HL-60 (cell line): Measurements from ENCODE around the gene FFAR1.

ENCODE experiments used
- DNase-seq, 2 experiments: peaks; one replicate each; pipeline ENCODE4 v3.0.0-alpha.2; 2010 to 2020; ENCODE audit warnings: low read depth in 1 of 2, low spot score in 1 of 2
- H3K27ac ChIP-seq: fragments of 250-450 bp; sonication (Bioruptor Pico); replicated peaks from 2 replicates; pipeline ENCODE4 v1.5.1; 2020; ENCODE audit warnings: mild to moderate bottlenecking, moderate library complexity
- H3K27me3 ChIP-seq: fragments of 250-450 bp; sonication (Bioruptor Pico); 2 replicates; pipeline ENCODE4 v1.5.1; 2021; ENCODE audit warnings: mild to moderate bottlenecking, moderate library complexity; ENCODE audit not compliant: insufficient read depth, poor library complexity, severe bottlenecking
- H3K4me3 ChIP-seq: replicated peaks from 2 replicates; pipeline ENCODE4 v1.5.1; 2011; ENCODE audit warnings: mild to moderate bottlenecking, control low read depth, low read length; ENCODE audit not compliant: insufficient read depth
- CTCF ChIP-seq: IDR thresholded peaks from one replicate; pipeline ENCODE4 v1.5.1; 2011; ENCODE audit warnings: low read length, control low read depth, inconsistent platforms; ENCODE audit not compliant: insufficient read depth
- GABPA ChIP-seq: IDR thresholded peaks from 2 replicates; pipeline ENCODE4 v1.6.1; 2012; ENCODE audit warnings: low read depth
- POLR2AphosphoS5 ChIP-seq: IDR thresholded peaks from 2 replicates; pipeline ENCODE4 v1.6.1; 2012; ENCODE audit warnings: low read depth
- REST ChIP-seq: IDR thresholded peaks from 2 replicates; pipeline ENCODE4 v1.6.1; 2012; ENCODE audit warnings: low read depth; ENCODE audit not compliant: insufficient replicate concordance
- SPI1 ChIP-seq: IDR thresholded peaks from 2 replicates; pipeline ENCODE4 v1.6.1; 2012; ENCODE audit warnings: low read depth, mild to moderate bottlenecking, borderline replicate concordance

The FFAR1 gene

GRCh38 chr19:35302446-35302845 is 45.3 kb upstream of the FFAR1 start:
- TF ChIP-seq SPI1 (no peak), REST (no peak), POLR2AphosphoS5 (no peak), CTCF (no peak), GABPA (no peak)
- H3K27me3 ChIP-seq = no peaks in the 10 kb centered on the region
- H3K4me3 ChIP-seq = no peak overlapping the region
- H3K27ac ChIP-seq = no peak overlapping the region
- DNase-seq = no peak

- Histone ChIP-seq H3K4me3 (no peak overlapping the region), H3K27me3 (no peaks in the 10 kb centered on the region), H3K27ac (no peak overlapping the region)
- no peak for TF ChIP-seq SPI1
- DNase-seq = no peak
Measured at GRCh38 chr19:35303357-35303915, 44.3 kb upstream of the FFAR1 start.

- no peak overlapping the region for H3K4me3 ChIP-seq
- DNase-seq = no peak
- no peaks in the 10 kb centered on the region for H3K27me3 ChIP-seq
- TF ChIP-seq CTCF (no peak), REST (no peak), GABPA (no peak), SPI1 (no peak), POLR2AphosphoS5 (no peak)
- H3K27ac ChIP-seq = no peak overlapping the region
Measured at GRCh38 chr19:35304036-35304435, 43.7 kb upstream of the FFAR1 start.

GRCh38 chr19:35305181-35305580 is 42.5 kb upstream of the FFAR1 start:
- H3K27ac ChIP-seq = no peak overlapping the region
- H3K4me3 ChIP-seq = no peak overlapping the region
- TF ChIP-seq SPI1 (no peak), POLR2AphosphoS5 (no peak), REST (no peak), GABPA (no peak), CTCF (no peak)
- DNase-seq = no peak
- H3K27me3 ChIP-seq = no peaks in the 10 kb centered on the region
